HG03354 (cell line): ENCODE measurements around the gene ZIC4.

Experiments
- ATAC-seq: cut with Tn5 transposase; IDR thresholded peaks from one replicate; pipeline ENCODE4 v1.9.1; 2021; ENCODE audit warnings: mild to moderate bottlenecking; ENCODE audit not compliant: unreplicated experiment, poor library complexity, severe bottlenecking

Gene ZIC4

DNA sequence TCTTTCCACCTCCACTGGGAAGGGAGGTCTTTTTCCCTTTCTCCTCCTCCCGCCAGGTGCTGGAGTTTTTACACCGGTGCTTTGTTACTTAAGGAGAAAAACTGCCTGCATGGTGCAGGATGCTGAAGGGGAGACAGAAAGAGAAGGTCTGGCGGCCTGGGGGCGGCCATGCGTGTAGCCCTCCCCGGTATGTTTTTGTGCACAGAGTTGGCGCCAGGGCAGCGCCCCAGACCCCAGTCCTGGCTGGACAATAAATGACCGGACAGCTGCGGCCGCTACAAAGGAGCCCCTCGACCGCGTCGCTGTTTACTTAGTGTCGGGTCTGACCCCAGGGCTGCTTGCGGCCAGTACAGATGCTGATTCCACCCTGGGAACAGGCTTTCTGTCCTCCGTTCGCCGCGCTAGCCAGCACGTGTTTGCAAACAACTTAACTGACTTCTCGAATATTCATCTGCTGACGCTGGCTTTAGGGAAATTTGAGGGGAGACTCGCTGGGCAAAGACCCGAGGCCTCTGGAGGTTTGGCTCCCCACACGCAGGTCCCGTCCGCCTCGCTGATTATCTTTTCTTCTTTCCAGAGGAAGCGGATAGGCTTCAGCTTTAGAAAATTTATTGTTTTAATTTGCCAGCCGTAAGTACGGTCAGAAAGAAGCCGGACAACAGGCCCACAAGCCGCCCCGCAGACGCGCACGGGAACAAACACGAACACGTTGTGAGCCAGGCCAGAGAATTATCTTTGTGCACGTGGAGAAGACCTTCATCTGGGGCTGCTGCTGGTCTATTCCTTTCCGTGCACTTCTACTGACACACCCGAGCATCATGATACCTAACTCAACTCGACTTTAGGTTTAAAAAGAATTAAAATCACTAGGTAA lies 46.9 kb downstream of the ZIC4 start:
- ATAC-seq = no peak

GRCh38 chr3:147358144-147358992 lies 48.0 kb downstream of the ZIC4 start:
- no peak for ATAC-seq

DNA sequence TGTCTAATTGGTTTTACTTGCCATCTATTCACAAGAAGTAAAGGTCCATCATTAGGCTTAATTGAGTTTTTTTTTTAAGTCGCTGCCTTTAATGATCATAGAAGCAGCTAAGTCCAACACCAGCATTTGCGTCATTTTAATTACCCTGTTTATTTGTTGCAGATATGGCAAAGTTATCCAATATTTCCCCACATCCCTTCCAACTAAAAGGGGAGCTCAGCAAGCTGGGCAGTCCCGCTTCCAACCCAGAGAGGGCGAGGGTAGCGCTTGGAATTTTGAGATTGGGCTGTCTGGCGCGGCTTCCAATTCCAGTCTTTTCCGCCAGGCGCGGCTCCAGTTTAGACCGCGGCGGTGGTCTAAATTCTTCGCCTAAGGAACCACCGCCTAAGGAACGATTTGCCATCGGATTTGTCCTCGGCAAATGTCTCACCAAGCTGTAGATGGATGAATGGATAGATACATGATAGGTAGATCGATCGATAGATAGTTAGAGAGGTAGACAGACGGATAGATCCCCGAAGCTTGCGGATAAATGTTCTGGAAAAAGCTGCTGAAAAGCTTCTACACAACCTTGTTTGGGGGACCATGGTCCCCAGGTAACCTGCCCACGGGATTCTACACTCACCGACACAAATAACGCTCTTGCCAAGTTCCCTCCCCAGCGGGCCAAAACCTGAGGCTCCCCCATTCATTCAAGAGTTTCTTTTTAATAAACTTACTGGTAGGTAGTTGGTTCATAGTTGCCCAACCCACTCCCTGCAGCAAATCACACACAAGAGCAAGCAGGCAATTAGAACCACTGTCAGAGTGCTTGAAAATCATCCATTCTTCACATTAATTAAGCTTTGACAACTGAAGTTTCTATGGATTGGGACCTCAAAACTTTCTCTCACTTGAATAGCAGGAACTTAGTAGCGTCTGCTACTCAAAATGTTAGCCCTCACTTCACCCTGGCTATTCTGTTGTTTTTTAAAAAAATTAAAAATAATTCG lies 49.1 kb downstream of the ZIC4 start:
- ATAC-seq = no peak

DNA sequence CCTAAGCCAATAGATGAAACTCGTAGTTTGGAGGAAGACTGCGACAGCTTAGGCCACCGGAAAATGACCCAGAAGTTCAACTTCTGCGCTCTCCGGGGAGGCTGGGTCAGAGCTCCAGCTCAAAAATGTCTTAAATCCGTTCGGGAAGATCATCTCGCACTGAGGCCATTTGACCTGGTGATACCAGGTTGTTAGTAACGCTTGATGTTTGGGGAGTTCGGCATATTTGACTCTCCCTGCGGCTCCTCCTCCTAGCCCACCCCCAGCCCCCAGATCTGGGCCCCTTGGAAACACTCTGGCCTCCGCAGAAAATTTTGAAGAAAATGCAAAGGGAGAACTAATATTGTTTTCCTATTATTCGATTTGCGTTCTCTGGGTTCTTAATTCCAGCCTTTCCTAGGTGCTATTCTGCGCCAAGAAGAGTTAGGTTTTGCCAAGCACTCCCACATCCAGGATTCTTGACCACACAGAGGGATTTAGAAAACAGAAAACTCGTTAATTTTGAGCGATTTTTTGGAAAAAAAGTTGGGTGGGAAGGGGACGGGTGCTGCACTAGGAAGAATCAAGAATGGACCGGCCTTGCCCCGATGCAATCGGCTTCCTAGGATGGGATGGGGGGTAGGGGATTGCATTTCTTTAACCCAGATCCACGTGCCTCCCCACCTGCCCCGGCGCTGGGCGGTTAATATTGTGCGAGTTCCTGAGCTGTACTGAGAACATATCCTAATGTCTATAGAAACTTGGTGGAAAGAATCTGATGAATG lies 50.0 kb downstream of the ZIC4 start:
- no peak for ATAC-seq

GRCh38 chr3:147355753-147356090 lies 50.6 kb downstream of the ZIC4 start:
- ATAC-seq = no peak

DNA sequence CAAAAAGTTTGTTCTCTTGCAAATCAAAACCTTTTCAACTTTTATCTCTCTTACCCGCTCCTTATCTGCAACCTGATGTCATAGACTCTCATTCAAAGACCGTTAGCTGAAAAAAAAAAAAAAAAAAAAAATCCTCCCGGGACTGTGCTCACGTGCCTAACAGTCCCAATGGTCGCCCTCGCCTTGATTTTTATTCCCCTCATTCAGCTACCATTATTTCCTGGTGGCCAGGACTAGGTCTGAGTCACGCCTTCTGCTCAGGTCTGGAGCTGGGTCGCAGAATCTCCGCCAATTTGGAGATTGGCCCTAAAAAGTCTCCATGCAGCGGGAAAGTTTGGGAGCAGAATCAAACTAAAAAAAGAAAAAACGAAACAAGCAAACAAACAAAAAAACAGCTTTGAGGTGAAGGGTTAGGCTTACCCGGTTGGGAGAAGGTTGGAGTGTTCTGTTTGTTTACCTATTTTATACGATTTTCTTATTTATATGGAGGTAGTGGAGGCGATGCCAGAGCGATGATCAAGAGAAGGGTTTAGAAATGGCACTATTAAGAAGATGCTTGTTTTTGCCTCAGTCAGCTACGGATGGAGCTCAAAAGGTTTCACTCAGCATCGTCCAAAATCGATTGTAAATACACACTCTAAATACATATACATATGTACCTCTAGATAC lies 51.1 kb downstream of the ZIC4 start:
- ATAC-seq = no peak

DNA sequence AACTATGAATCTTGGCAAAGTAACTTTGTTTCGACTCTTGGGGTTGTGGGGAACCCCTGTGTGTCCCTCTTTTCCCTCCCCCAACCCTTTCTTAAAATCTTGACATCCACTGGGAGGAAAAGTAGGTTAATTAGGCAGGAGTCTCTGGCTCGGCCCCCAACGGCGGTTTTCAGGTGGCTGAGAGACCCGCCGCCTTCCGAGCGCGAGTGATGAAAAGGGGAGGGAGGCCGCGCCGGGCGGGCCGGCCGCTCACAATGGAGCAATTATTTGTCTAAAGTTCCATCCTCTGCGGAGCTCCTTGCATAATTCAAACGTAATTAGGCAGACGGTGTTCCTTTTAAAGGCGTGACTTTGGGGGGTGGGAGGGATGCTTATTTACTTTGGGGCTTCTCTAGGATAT lies 51.7 kb downstream of the ZIC4 start:
- ATAC-seq = no peak

DNA sequence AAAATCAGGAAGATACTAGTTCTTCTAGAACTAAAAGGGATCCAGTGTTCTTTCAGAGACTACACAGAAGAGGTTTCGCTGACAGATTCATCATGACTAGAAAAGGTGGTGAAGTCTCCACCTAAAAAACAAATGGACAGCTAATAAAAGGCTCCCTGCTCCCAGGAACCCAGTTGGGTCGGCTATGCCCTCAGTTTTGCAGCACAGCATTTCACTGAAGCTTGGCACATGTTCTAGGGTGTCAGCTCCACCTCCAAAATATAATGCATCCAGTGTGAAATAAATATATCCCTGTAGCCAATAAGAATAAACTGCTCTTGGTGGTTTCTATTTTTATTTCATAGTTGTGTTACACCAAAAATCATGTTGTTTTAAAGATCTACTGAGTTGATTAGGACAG lies 55.0 kb downstream of the ZIC4 start:
- no peak for ATAC-seq

DNA sequence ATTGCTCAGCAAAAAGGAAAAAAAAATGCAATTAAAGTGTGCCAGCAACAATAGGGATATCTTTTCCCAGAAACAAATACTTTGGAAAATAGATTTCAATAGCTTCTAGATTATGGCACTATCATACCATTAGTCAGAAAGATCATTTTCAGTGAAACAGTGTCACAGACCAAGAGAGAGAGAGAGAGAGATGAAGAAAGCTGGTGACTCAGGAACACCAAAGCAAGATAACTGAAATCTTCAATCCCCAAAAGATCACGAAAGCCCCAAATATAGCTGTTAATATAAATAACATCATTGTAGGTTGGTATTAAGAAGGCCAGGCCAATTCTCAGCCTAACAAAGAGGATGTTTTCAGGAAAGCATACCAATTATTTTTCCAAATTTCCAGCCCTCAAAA lies 57.4 kb downstream of the ZIC4 start:
- ATAC-seq = no peak

GRCh38 chr3:147343926-147344325 lies 62.4 kb downstream of the ZIC4 start:
- ATAC-seq = no peak

DNA sequence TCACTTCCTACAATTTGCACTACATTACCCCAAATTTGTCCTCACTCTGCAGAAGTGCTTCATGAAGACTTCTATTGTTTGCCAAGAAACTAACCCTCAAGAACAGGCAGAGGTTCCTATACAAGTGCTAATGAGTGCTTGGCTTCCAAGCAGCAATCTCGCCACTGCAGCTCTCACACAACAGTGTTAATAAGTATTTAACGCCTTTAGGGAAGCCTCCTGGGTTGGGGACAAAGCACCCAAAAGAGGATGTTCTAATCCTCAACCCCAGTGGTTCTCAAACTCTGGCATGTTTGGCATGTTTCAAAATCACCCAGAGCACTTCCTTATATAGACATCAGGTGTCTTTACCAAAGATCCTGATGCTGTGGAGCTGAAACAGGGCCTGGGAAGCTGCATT lies 64.6 kb downstream of the ZIC4 start:
- ATAC-seq = no peak

DNA sequence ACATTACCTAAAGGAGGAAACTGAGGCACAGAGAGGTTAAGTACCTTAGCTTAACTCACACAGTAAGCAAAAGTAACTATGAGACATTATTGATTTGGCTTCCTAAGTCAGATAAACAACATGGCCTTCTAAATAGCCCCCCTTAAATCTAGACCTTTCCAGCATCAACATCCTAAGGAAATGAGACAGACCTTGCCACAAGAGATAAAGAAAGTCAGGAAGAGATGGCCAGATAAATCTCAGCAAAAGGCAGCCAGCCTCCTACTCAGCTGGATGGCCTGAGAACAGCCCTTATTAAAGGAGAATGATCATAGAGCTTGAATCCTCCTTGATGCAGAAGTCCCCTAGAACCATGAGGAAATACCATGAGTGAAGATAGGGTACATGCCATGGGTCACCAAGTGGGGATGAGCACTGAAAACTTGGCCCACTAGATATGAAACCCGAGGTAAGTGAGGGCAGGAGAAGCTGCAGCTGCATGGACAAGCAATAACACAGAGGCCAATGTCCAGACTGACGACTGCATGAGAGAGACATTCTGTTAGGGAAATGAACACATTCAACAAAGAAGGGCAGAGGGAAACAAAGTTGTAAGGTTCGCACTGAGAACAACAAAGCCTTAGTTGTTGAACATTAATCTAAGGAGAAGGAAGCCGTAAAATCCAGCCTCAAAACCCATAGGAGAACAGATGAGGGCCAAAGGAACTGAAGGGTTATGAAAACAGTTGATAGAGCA lies 69.6 kb downstream of the ZIC4 start:
- no peak for ATAC-seq
